Heart right ventricle (tissue), 16 donors: ENCODE results near the gene ZMYND12. TPM values are rescaled to one million over a fixed set of nuclear protein-coding genes. Genes with fewer than 3 reads are reported as not detected.

ENCODE experiments used
- ATAC-seq, 8 donors: fragments of 200-7000 bp; cut with Tn5 transposase; one replicate each; pipeline ENCODE4 v1.9.1; 2020; ENCODE audit warnings: mild to moderate bottlenecking in 8 of 8, moderate library complexity in 8 of 8, moderate number of reproducible peaks in 1 of 8
- DNase-seq, 2 donors: peaks; one replicate each; pipeline ENCODE4 v3.0.0-alpha.2; 2020
- H3K27ac ChIP-seq, 10 donors: fragments of 200-600 bp; sonication (generic) in 2 of 10; one replicate each; pipeline versions ENCODE4 v1.5.0 to v1.8.0; 2020 to 2022; ENCODE audit warnings: mild to moderate bottlenecking in 3 of 10
- H3K27me3 ChIP-seq, 7 donors: fragments of 200-600 bp; one replicate each; pipeline ENCODE4 v1.8.0; 2021 to 2022; ENCODE audit warnings: mild to moderate bottlenecking in 2 of 7
- H3K36me3 ChIP-seq, 9 donors: fragments of 200-600 bp; sonication (generic) in 1 of 9; one replicate each; pipeline versions ENCODE4 v1.5.0 to v1.8.0; 2020 to 2022; ENCODE audit warnings: mild to moderate bottlenecking in 2 of 9
- H3K4me1 ChIP-seq, 9 donors: fragments of 200-600 bp; sonication (generic) in 1 of 9; one replicate each; pipeline versions ENCODE4 v1.5.0 to v1.8.0; 2020 to 2022; ENCODE audit warnings: mild to moderate bottlenecking in 4 of 9
- H3K4me3 ChIP-seq, 10 donors: fragments of 200-600 bp; sonication (generic) in 2 of 10; one replicate each; pipeline versions ENCODE4 v1.5.0 to v1.8.0; 2020 to 2022; ENCODE audit warnings: mild to moderate bottlenecking in 7 of 10, moderate library complexity in 2 of 10
- H3K9me3 ChIP-seq, 11 donors: fragments of 200-600 bp in 10 of 11; sonication (generic) in 2 of 11; one replicate each; pipeline versions ENCODE4 v1.5.0 to v1.8.0; 2013 to 2022; ENCODE audit warnings: mild to moderate bottlenecking in 2 of 11, control low read depth in 1 of 11, moderate library complexity in 1 of 11
- WGBS, 2 donors: extraction: QIAGEN DNeasy Blood & Tissue Kit; methylation state at CpG; one replicate each; pipeline ENCODE4 v1.1.7; 2013; ENCODE audit warnings: inconsistent platforms in 1 of 2; 5-methylcytosine and 5-hydroxymethylcytosine counted together
- intact Hi-C, 10 donors: fragments of 100-400 bp; cut with DNase I; formaldehyde crosslinking; loops; one replicate each; pipeline versions ENCODE4 v1.11.1 to v1.14.2; 2022
- polyA plus RNA-seq, 2 donors: library from polyadenylated mRNA; stranded (reverse); fragments of 200-250 nt; gene quantifications; one replicate each; pipeline ENCODE4 v1.2.3, GENCODE V29; 2013
- total RNA-seq, 10 donors: library from RNA; stranded (reverse); fragmentation: NEBNext Ultra II Directional in 3 of 10; extraction: Animal tissue kit (Norgen Biotek cat#: 25700) in 3 of 10; gene quantifications; one replicate each; pipeline versions ENCODE4 v1.2.1 to v1.2.4, GENCODE V29; 2021 to 2023
- TF ChIP-seq, protein P1 (sequence below), 9 donors: fragments of 200-600 bp; sonication (generic) in 2 of 9; IDR thresholded peaks; one replicate each; pipeline versions ENCODE4 v1.5.0 to v1.8.0; 2021 to 2022; ENCODE audit warnings: antibody characterized with exemption in 9 of 9, mild to moderate bottlenecking in 5 of 9, moderate library complexity in 1 of 9
- donor health status: Arrhythmogenic right ventricular cardiomyopathy.
- donor health status: ischemic (EF 13 %, LVEDD 7.1; RV severe dilation, severe dysfunction).
- donor health status: healthy with polysubstance abuse.
- donor health status: DM: no; HTN: yes; CAD: no.
- donor health status: DM: no; HTN: no; CAD: no.
- donor health status: ischemic (EF 25% LVEDD 6.9; RV normal size, moderate dysfunction).
- donor health status: ischemic (EF 25% LVEDD 5.7; RV mildly dilated, moderate dysfunction).
- donor health status: healthy.
- donor health status: DM: yes; HTN: yes; CAD: no.
- donor health status: Ischemic cardiomyopathy.
- donor health status: ischemic (EF 35%, LVEDD 5.7; RV mildly dilated, moderate dysfunction).
- donor health status: nonischemic (EF 11% LVEDD 7.7; RV severe dilation, severe dysfunction).
- donor health status: DM: yes; HTN: yes; CAD: no.
- donor health status: PGD.
- donor health status: ischemic (EF 29% LVEDD 5.4; RV normal size, mild dysfunction).
- donor health status: nonischemic (EF 23%, LVEDD 6.1; RV moderate dilation, normal function).

ZMYND12 gene
- total and polyA plus RNA-seq, 12 donors: 0.38 to 5.9 (median 2.2) TPM

GRCh38 chr1:42429603-42430002 is 26.2 kb downstream of the ZMYND12 start:
- Histone ChIP-seq H3K27me3 (no peaks in the 10 kb centered on the region), H3K9me3 (no peaks in the 10 kb centered on the region), H3K4me1 (peaks cover 0 to 21% (median 3%) of the 10 kb centered on the region in 9 donors), H3K27ac (no peak overlapping the region), H3K4me3 (no peak overlapping the region), H3K36me3 (no peaks in the 10 kb centered on the region)
- TF ChIP-seq, protein P1, sequence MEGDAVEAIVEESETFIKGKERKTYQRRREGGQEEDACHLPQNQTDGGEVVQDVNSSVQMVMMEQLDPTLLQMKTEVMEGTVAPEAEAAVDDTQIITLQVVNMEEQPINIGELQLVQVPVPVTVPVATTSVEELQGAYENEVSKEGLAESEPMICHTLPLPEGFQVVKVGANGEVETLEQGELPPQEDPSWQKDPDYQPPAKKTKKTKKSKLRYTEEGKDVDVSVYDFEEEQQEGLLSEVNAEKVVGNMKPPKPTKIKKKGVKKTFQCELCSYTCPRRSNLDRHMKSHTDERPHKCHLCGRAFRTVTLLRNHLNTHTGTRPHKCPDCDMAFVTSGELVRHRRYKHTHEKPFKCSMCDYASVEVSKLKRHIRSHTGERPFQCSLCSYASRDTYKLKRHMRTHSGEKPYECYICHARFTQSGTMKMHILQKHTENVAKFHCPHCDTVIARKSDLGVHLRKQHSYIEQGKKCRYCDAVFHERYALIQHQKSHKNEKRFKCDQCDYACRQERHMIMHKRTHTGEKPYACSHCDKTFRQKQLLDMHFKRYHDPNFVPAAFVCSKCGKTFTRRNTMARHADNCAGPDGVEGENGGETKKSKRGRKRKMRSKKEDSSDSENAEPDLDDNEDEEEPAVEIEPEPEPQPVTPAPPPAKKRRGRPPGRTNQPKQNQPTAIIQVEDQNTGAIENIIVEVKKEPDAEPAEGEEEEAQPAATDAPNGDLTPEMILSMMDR (IDR thresholded peaks at IDR 0.05): no peak
- intact Hi-C loops: no loop called here
- DNase-seq (no peak), ATAC-seq (no peak)
- 79 to 80% methylated on average over 1 of the region's 1 CpG for WGBS, 2 donors

DNA sequence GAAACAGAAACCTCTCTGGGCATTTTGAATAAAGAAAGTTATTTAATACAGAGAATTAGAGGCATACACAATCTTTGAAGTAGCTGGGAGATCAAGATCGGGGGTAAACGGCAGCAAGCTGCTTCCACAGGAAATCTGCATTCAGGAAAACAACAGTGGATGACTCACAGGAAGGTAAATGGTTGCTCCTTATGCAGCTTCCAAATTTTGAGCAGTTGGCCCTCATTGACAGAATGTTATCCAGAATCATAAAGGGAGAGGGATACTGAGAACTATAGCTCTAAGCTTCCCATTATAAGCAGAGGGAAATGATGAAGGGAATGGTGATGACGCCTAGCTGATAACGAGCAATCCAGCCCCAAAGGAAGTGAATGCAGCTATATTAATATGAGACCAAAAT is 28.6 kb downstream of the ZMYND12 start:
- 35 to 43% methylated on average over 4 of the region's 4 CpGs for WGBS, 2 donors
- H3K9me3 ChIP-seq: no peaks in the 10 kb centered on the region
- H3K36me3 ChIP-seq: no peaks in the 10 kb centered on the region
- H3K4me1 ChIP-seq: peaks cover 0 to 8% (median 3%) of the 10 kb centered on the region in 9 donors
- TF ChIP-seq, protein P1 (IDR thresholded peaks at IDR 0.05): no peak
- no peak overlapping the region for H3K27ac ChIP-seq
- no peak for DNase-seq
- ATAC-seq: no peak
- intact Hi-C loops: no loop called here
- no peak overlapping the region for H3K4me3 ChIP-seq
- H3K27me3 ChIP-seq: no peaks in the 10 kb centered on the region

DNA sequence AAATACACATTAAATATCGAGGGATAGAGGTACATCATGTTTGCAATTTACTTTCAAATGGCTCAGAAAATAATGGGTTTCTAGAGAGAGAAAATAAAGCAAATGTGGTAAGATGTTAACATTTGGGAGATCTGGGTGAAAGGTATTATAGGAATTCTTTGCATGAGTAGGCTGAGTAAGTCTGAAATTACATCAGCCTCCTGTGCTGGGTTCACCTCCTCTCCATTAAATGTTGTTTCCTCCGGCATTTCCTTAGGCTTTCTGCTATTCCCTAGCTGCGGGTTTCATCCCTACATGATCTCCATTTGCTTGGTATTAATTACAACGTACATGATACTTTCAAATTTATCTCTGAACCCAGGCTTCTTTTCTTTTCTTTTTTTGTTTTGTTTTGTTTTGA is 31.6 kb downstream of the ZMYND12 start:
- H3K9me3 ChIP-seq: no peaks in the 10 kb centered on the region
- H3K36me3 ChIP-seq: no peaks in the 10 kb centered on the region
- DNase-seq: no peak
- intact Hi-C loops: no loop called here
- H3K27ac ChIP-seq: no peak overlapping the region
- no peak for ATAC-seq
- TF ChIP-seq, protein P1 (IDR thresholded peaks at IDR 0.05): no peak
- WGBS, 2 donors: 82 to 84% methylated on average over 4 of the region's 4 CpGs
- peaks cover 7 to 38% (median 13%) of the 10 kb centered on the region in 9 donors for H3K4me1 ChIP-seq
- no peak overlapping the region for H3K4me3 ChIP-seq
- H3K27me3 ChIP-seq: no peaks in the 10 kb centered on the region

- Histone ChIP-seq H3K36me3 (no peaks in the 10 kb centered on the region), H3K27me3 (no peaks in the 10 kb centered on the region), H3K4me1 (peaks cover 7 to 42% (median 13%) of the 10 kb centered on the region in 9 donors), H3K9me3 (no peaks in the 10 kb centered on the region), H3K27ac (no peak overlapping the region), H3K4me3 (no peak overlapping the region)
- intact Hi-C loops: no loop called here
- TF ChIP-seq, protein P1 (IDR thresholded peaks at IDR 0.05): no peak
- 69 to 74% methylated on average over 3 of the region's 3 CpGs for WGBS, 2 donors
- DNase-seq: no peak
- no peak for ATAC-seq
Measured at GRCh38 chr1:42423681-42424080, 32.1 kb downstream of the ZMYND12 start.
